WTC11 (cell line): Measurements from ENCODE around the gene SPAAR. TPM values are rescaled to one million over a fixed set of nuclear protein-coding genes. Genes with fewer than 3 reads are reported as not detected.
"Not testable (repeated sequence)": the region's sequence is repeated elsewhere in the genome, so short reads cannot be mapped to it uniquely, and the experiment has no call there.

Source experiments
- ATAC-seq: fragments of 200-7000 bp; cut with Tn5 transposase; 2 replicates; pipeline ENCODE4 v1.10.0; 2021; ENCODE audit warnings: mild to moderate bottlenecking, moderate library complexity
- CTCF ChIA-PET: fragments of 300-600 bp; sonication (Branson Sonifier 250); formaldehyde crosslinking; loops from one replicate; lab custom pipeline; 2021; ENCODE audit warnings: antibody characterized with exemption; lab: Charles Lee
- POLR2A ChIA-PET: fragments of 350-600 bp; sonication (Branson Sonifier 250); formaldehyde crosslinking; loops from one replicate; lab custom pipeline; 2021; ENCODE audit warnings: antibody characterized with exemption; lab: Charles Lee
- DNase-seq: peaks from one replicate; pipeline ENCODE4 v3.0.0; 2021; ENCODE audit warnings: low spot score
- H3K27ac Mint-ChIP-seq: 2 replicates; pipeline ENCODE4 v1.8.0; 2021; ENCODE audit warnings: mixed read lengths
- H3K27me3 Mint-ChIP-seq: 2 replicates; pipeline ENCODE4 v1.8.0; 2021; ENCODE audit warnings: low read depth, mild to moderate bottlenecking, moderate library complexity, mixed read lengths
- H3K36me3 Mint-ChIP-seq: 2 replicates; pipeline ENCODE4 v1.8.0; 2021; ENCODE audit warnings: mixed read lengths
- H3K4me1 Mint-ChIP-seq: 2 replicates; pipeline ENCODE4 v1.8.0; 2022; ENCODE audit warnings: mixed read lengths
- H3K4me3 Mint-ChIP-seq: 2 replicates; pipeline ENCODE4 v1.8.0; 2021; ENCODE audit warnings: mild to moderate bottlenecking, moderate library complexity, mixed read lengths
- H3K9me3 Mint-ChIP-seq: 2 replicates; pipeline ENCODE4 v1.8.0; 2021; ENCODE audit warnings: mixed read lengths
- AFF4 ChIP-seq: sonication (generic); formaldehyde crosslinking; IDR thresholded peaks from 2 replicates; pipeline ENCODE4 v1.8.1; 2023; ENCODE audit warnings: mild to moderate bottlenecking, missing genetic modification reagents, borderline replicate concordance
- CDX4 ChIP-seq: fragments of 250-450 bp; sonication (Bioruptor Pico); IDR thresholded peaks from 2 replicates; pipeline ENCODE4 v1.9.0; 2021; ENCODE audit warnings: moderate library complexity, mild to moderate bottlenecking, inconsistent platforms, borderline replicate concordance
- IRF2 ChIP-seq: sonication (generic); formaldehyde crosslinking; IDR thresholded peaks from 2 replicates; pipeline ENCODE4 v1.8.0; 2022; ENCODE audit warnings: low read depth, missing genetic modification reagents, borderline replicate concordance
- OVOL2 ChIP-seq: fragments of 250-450 bp; sonication (Bioruptor Pico); IDR thresholded peaks from 2 replicates; pipeline ENCODE4 v1.9.0; 2021; ENCODE audit warnings: mild to moderate bottlenecking, borderline replicate concordance
- TEAD1 ChIP-seq: sonication (generic); formaldehyde crosslinking; IDR thresholded peaks from 2 replicates; pipeline ENCODE4 v1.8.0; 2022; ENCODE audit warnings: mild to moderate bottlenecking, missing genetic modification reagents
- TEAD4 ChIP-seq: sonication (generic); formaldehyde crosslinking; IDR thresholded peaks from 2 replicates; pipeline ENCODE4 v1.8.0; 2022; ENCODE audit warnings: mild to moderate bottlenecking, missing genetic modification reagents
- ZNF281 ChIP-seq: sonication (generic); formaldehyde crosslinking; IDR thresholded peaks from 2 replicates; pipeline ENCODE4 v1.8.0; 2023; ENCODE audit warnings: mild to moderate bottlenecking, missing genetic modification reagents
- ZNF512 ChIP-seq: sonication (generic); formaldehyde crosslinking; IDR thresholded peaks from 2 replicates; pipeline ENCODE4 v1.8.1; 2022; ENCODE audit warnings: missing genetic modification reagents, borderline replicate concordance
- ZSCAN18 ChIP-seq: fragments of 250-450 bp; sonication (Bioruptor Pico); IDR thresholded peaks from 2 replicates; pipeline ENCODE4 v2.1.2; 2022; ENCODE audit warnings: mild to moderate bottlenecking, moderate library complexity
- total RNA-seq: library from RNA; stranded (reverse); gene quantifications from 3 replicates; pipeline ENCODE4 v1.2.3, GENCODE V29; 2021

SPAAR gene
- total RNA-seq, 1 experiment from 2014 or later = 0.33 TPM

- ATAC-seq (no peak), DNase-seq (no peak)
- ChIA-PET POLR2A (no interaction called here), CTCF (no interaction called here)
- Mint-ChIP-seq H3K4me1 (no peaks in the 10 kb centered on the region), H3K27ac (no peak overlapping the region), H3K4me3 (no peak overlapping the region), H3K27me3 (peaks cover 13% of the 10 kb centered on the region)
- TF ChIP-seq AFF4 = no peak
- no peak for TF ChIP-seq IRF2 (CRISPR knock-in tag)
- TF ChIP-seq TEAD4 = no peak
- TF ChIP-seq ZSCAN18 (CRISPR knock-in tag) = no peak
- no peak for TF ChIP-seq CDX4 (CRISPR knock-in tag)
- TF ChIP-seq, all 79 proteins: peak for 0
- H3K9me3 Mint-ChIP-seq = peaks cover 8% of the 10 kb centered on the region
- no peaks in the 10 kb centered on the region for H3K36me3 Mint-ChIP-seq
These were observed 24.3 kb downstream of the SPAAR start for GRCh38 chr9:35933550-35934067.

GRCh38 chr9:35934069-35934468 lies 24.8 kb downstream of the SPAAR start:
- POLR2A ChIA-PET, ATAC-seq, H3K4me1 Mint-ChIP-seq, H3K36me3 Mint-ChIP-seq, H3K27ac Mint-ChIP-seq, CTCF ChIA-PET, H3K9me3 Mint-ChIP-seq, H3K4me3 Mint-ChIP-seq, DNase-seq: not testable (repeated sequence)
- H3K27me3 Mint-ChIP-seq = peaks cover 13% of the 10 kb centered on the region

- H3K27ac Mint-ChIP-seq = no peak overlapping the region
These were observed 26.0 kb downstream of the SPAAR start for GRCh38 chr9:35935261-35935660.

More at GRCh38 chr9:35935261-35935660, 26.0 kb downstream of the SPAAR start:
- H3K4me3 Mint-ChIP-seq = no peak overlapping the region
- H3K36me3 Mint-ChIP-seq = no peaks in the 10 kb centered on the region
- H3K27me3 Mint-ChIP-seq = peaks cover 17% of the 10 kb centered on the region
- ATAC-seq (no peak), DNase-seq (no peak)
- H3K4me1 Mint-ChIP-seq = no peaks in the 10 kb centered on the region
- ChIA-PET CTCF (interaction anchor here (1.0 to 2.7 kb wide), 3 partner anchors 10 to 145 kb away, joined by 3 to 7 read pairs (median 4); no protein-coding TSS in a partner anchor), POLR2A (no interaction called here)
- peaks cover 8% of the 10 kb centered on the region for H3K9me3 Mint-ChIP-seq
- no peak for TF ChIP-seq IRF2 (CRISPR knock-in tag)
- TF ChIP-seq ZNF281 = no peak
- no peak for TF ChIP-seq TEAD1
- no peak for TF ChIP-seq OVOL2 (CRISPR knock-in tag)
- TF ChIP-seq ZNF512 = no peak
